ENCODE data around the gene GPC3. TPM values are rescaled to one million over a fixed set of nuclear protein-coding genes. Genes with fewer than 3 reads are reported as not detected.
A peak's percentile ranks its signal among the peaks of the same experiment; 100 is the strongest.
"Not testable (repeated sequence)": the region's sequence is repeated elsewhere in the genome, so short reads cannot be mapped to it uniquely, and the experiment has no call there.

Gene GPC3
- total and polyA plus RNA-seq, 4 donors, result 70.5 to 109 (median 76.3) TPM

GRCh38 chrX:133783274-133783673, 202.1 kb downstream of the GPC3 start:
- 40% methylated on average over 1 of the region's 2 CpGs for WGBS (ENCODE audit: insufficient coverage)
- H3K4me1 ChIP-seq (ENCODE audit: control insufficient read depth, insufficient read depth, low read length), result no peaks in the 10 kb centered on the region
- no peak overlapping the region for H3K27ac ChIP-seq (ENCODE audit: low read depth, low read length)
- H3K9me3 ChIP-seq (ENCODE audit: control insufficient read depth, insufficient read depth, low read length), result no peaks in the 10 kb centered on the region
- no peak overlapping the region for H3K4me3 ChIP-seq (ENCODE audit: low read depth, low read length)
- no peaks in the 10 kb centered on the region for H3K36me3 ChIP-seq (ENCODE audit: control insufficient read depth, insufficient read depth, low read length)
- DNase-seq (ENCODE audit: low read depth in 4 of 6, low spot score in 6 of 6), result no peak
- peaks cover 2% of the 10 kb centered on the region for H3K27me3 ChIP-seq (ENCODE audit: control insufficient read depth, insufficient read depth, low read length)

GRCh38 chrX:133781174-133781573, 204.2 kb downstream of the GPC3 start:
- Histone ChIP-seq H3K27ac (ENCODE audit: low read depth, low read length) (no peak overlapping the region), H3K4me3 (ENCODE audit: low read depth, low read length) (no peak overlapping the region), H3K9me3 (ENCODE audit: control insufficient read depth, insufficient read depth, low read length) (no peaks in the 10 kb centered on the region), H3K4me1 (ENCODE audit: control insufficient read depth, insufficient read depth, low read length) (no peaks in the 10 kb centered on the region), H3K27me3 (ENCODE audit: control insufficient read depth, insufficient read depth, low read length) (peaks cover 2% of the 10 kb centered on the region), H3K36me3 (ENCODE audit: control insufficient read depth, insufficient read depth, low read length) (no peaks in the 10 kb centered on the region)
- DNase-seq (ENCODE audit: low read depth in 4 of 6, low spot score in 6 of 6), result no peak
- WGBS (ENCODE audit: insufficient coverage), result 80% methylated on average over 1 of the region's 1 CpG

- no peaks in the 10 kb centered on the region for H3K36me3 ChIP-seq (ENCODE audit: control insufficient read depth, insufficient read depth, low read length)
- no peak overlapping the region for H3K27ac ChIP-seq (ENCODE audit: low read depth, low read length)
- no peaks in the 10 kb centered on the region for H3K9me3 ChIP-seq (ENCODE audit: control insufficient read depth, insufficient read depth, low read length)
- no peaks in the 10 kb centered on the region for H3K4me1 ChIP-seq (ENCODE audit: control insufficient read depth, insufficient read depth, low read length)
- H3K4me3 ChIP-seq (ENCODE audit: low read depth, low read length), result no peak overlapping the region
- no peaks in the 10 kb centered on the region for H3K27me3 ChIP-seq (ENCODE audit: control insufficient read depth, insufficient read depth, low read length)
- no peak for DNase-seq (ENCODE audit: low read depth in 4 of 6, low spot score in 6 of 6)
- WGBS (ENCODE audit: insufficient coverage), result 31% methylated on average over 3 of the region's 7 CpGs
Observed at GRCh38 chrX:133776072-133776471, 209.3 kb downstream of the GPC3 start.

GRCh38 chrX:133774807-133775206, 210.6 kb downstream of the GPC3 start:
- Histone ChIP-seq H3K27me3 (ENCODE audit: control insufficient read depth, insufficient read depth, low read length) (no peaks in the 10 kb centered on the region), H3K36me3 (ENCODE audit: control insufficient read depth, insufficient read depth, low read length) (no peaks in the 10 kb centered on the region), H3K9me3 (ENCODE audit: control insufficient read depth, insufficient read depth, low read length) (no peaks in the 10 kb centered on the region), H3K4me1 (ENCODE audit: control insufficient read depth, insufficient read depth, low read length) (no peaks in the 10 kb centered on the region), H3K27ac (ENCODE audit: low read depth, low read length) (no peak overlapping the region), H3K4me3 (ENCODE audit: low read depth, low read length) (no peak overlapping the region)
- no peak for DNase-seq (ENCODE audit: low read depth in 4 of 6, low spot score in 6 of 6)
- WGBS (ENCODE audit: insufficient coverage), result no CpG with 5 or more reads among the region's 1 CpG

GRCh38 chrX:133771086-133771646, 214.2 kb downstream of the GPC3 start:
- no peak overlapping the region for H3K27ac ChIP-seq (ENCODE audit: low read depth, low read length)
- no peaks in the 10 kb centered on the region for H3K27me3 ChIP-seq (ENCODE audit: control insufficient read depth, insufficient read depth, low read length)
- peak in 2 of 6 donors; percentile 65 to 73 for DNase-seq (ENCODE audit: low read depth in 4 of 6, low spot score in 6 of 6)
- no peak overlapping the region for H3K4me3 ChIP-seq (ENCODE audit: low read depth, low read length)
- WGBS (ENCODE audit: insufficient coverage), result 24% methylated on average over 4 of the region's 6 CpGs
- no peaks in the 10 kb centered on the region for H3K36me3 ChIP-seq (ENCODE audit: control insufficient read depth, insufficient read depth, low read length)
- H3K4me1 ChIP-seq (ENCODE audit: control insufficient read depth, insufficient read depth, low read length), result no peaks in the 10 kb centered on the region
- H3K9me3 ChIP-seq (ENCODE audit: control insufficient read depth, insufficient read depth, low read length), result no peaks in the 10 kb centered on the region

GRCh38 chrX:133762976-133763548, 222.3 kb downstream of the GPC3 start:
- H3K27ac ChIP-seq (ENCODE audit: low read depth, low read length); H3K36me3 ChIP-seq (ENCODE audit: control insufficient read depth, insufficient read depth, low read length); DNase-seq (ENCODE audit: low read depth in 4 of 6, low spot score in 6 of 6); H3K4me3 ChIP-seq (ENCODE audit: low read depth, low read length); H3K4me1 ChIP-seq (ENCODE audit: control insufficient read depth, insufficient read depth, low read length); H3K27me3 ChIP-seq (ENCODE audit: control insufficient read depth, insufficient read depth, low read length); H3K9me3 ChIP-seq (ENCODE audit: control insufficient read depth, insufficient read depth, low read length): not testable (repeated sequence)
- WGBS (ENCODE audit: insufficient coverage), result 83% methylated on average over 7 of the region's 7 CpGs

- no peaks in the 10 kb centered on the region for H3K36me3 ChIP-seq (ENCODE audit: control insufficient read depth, insufficient read depth, low read length)
- no peak overlapping the region for H3K27ac ChIP-seq (ENCODE audit: low read depth, low read length)
- H3K4me3 ChIP-seq (ENCODE audit: low read depth, low read length), result no peak overlapping the region
- no peak for DNase-seq (ENCODE audit: low read depth in 4 of 6, low spot score in 6 of 6)
- H3K4me1 ChIP-seq (ENCODE audit: control insufficient read depth, insufficient read depth, low read length), result no peaks in the 10 kb centered on the region
- WGBS (ENCODE audit: insufficient coverage), result no CpG with 5 or more reads among the region's 2 CpGs
- no peaks in the 10 kb centered on the region for H3K9me3 ChIP-seq (ENCODE audit: control insufficient read depth, insufficient read depth, low read length)
- H3K27me3 ChIP-seq (ENCODE audit: control insufficient read depth, insufficient read depth, low read length), result peaks cover 4% of the 10 kb centered on the region
Observed at GRCh38 chrX:133754657-133755056, 230.7 kb downstream of the GPC3 start.

GRCh38 chrX:133749951-133750350, 235.4 kb downstream of the GPC3 start:
- H3K4me1 ChIP-seq (ENCODE audit: control insufficient read depth, insufficient read depth, low read length), result no peaks in the 10 kb centered on the region
- H3K27ac ChIP-seq (ENCODE audit: low read depth, low read length), result no peak overlapping the region
- no peak overlapping the region for H3K4me3 ChIP-seq (ENCODE audit: low read depth, low read length)
- H3K9me3 ChIP-seq (ENCODE audit: control insufficient read depth, insufficient read depth, low read length), result no peaks in the 10 kb centered on the region
- peaks cover 4% of the 10 kb centered on the region for H3K27me3 ChIP-seq (ENCODE audit: control insufficient read depth, insufficient read depth, low read length)
- DNase-seq (ENCODE audit: low read depth in 4 of 6, low spot score in 6 of 6), result no peak
- no peaks in the 10 kb centered on the region for H3K36me3 ChIP-seq (ENCODE audit: control insufficient read depth, insufficient read depth, low read length)
- 70% methylated on average over 2 of the region's 4 CpGs for WGBS (ENCODE audit: insufficient coverage)

GRCh38 chrX:133749370-133749769, 236.0 kb downstream of the GPC3 start:
- Histone ChIP-seq H3K4me1 (ENCODE audit: control insufficient read depth, insufficient read depth, low read length) (no peaks in the 10 kb centered on the region), H3K9me3 (ENCODE audit: control insufficient read depth, insufficient read depth, low read length) (no peaks in the 10 kb centered on the region), H3K36me3 (ENCODE audit: control insufficient read depth, insufficient read depth, low read length) (no peaks in the 10 kb centered on the region), H3K27ac (ENCODE audit: low read depth, low read length) (no peak overlapping the region), H3K27me3 (ENCODE audit: control insufficient read depth, insufficient read depth, low read length) (peaks cover 2% of the 10 kb centered on the region), H3K4me3 (ENCODE audit: low read depth, low read length) (no peak overlapping the region)
- 60% methylated on average over 1 of the region's 4 CpGs for WGBS (ENCODE audit: insufficient coverage)
- no peak for DNase-seq (ENCODE audit: low read depth in 4 of 6, low spot score in 6 of 6)

- Histone ChIP-seq H3K27me3 (ENCODE audit: control insufficient read depth, insufficient read depth, low read length) (no peaks in the 10 kb centered on the region), H3K27ac (ENCODE audit: low read depth, low read length) (no peak overlapping the region), H3K36me3 (ENCODE audit: control insufficient read depth, insufficient read depth, low read length) (no peaks in the 10 kb centered on the region), H3K9me3 (ENCODE audit: control insufficient read depth, insufficient read depth, low read length) (no peaks in the 10 kb centered on the region), H3K4me1 (ENCODE audit: control insufficient read depth, insufficient read depth, low read length) (no peaks in the 10 kb centered on the region), H3K4me3 (ENCODE audit: low read depth, low read length) (no peak overlapping the region)
- DNase-seq (ENCODE audit: low read depth in 4 of 6, low spot score in 6 of 6), result no peak
- WGBS (ENCODE audit: insufficient coverage), result 50% methylated on average over 1 of the region's 2 CpGs
Observed at GRCh38 chrX:133747196-133747595, 238.2 kb downstream of the GPC3 start.

Data from spinal cord (tissue), 10 donors.